Glutamatergic neuron (in vitro differentiated cells): ENCODE results near the gene UTRN. TPM values are rescaled to one million over a fixed set of nuclear protein-coding genes. Genes with fewer than 3 reads are reported as not detected.

ENCODE experiments used
- DNase-seq: peaks from one replicate; pipeline ENCODE4 v3.0.0; 2022
- H3K27ac Mint-ChIP-seq: one replicate; pipeline ENCODE4 v1.8.0; 2020; ENCODE audit warnings: mild to moderate bottlenecking, mixed read lengths, inconsistent platforms; ENCODE audit not compliant: unreplicated experiment
- H3K27me3 Mint-ChIP-seq: one replicate; pipeline ENCODE4 v1.8.0; 2020; ENCODE audit warnings: mild to moderate bottlenecking, moderate library complexity, mixed read lengths, inconsistent platforms; ENCODE audit not compliant: unreplicated experiment
- H3K36me3 Mint-ChIP-seq: one replicate; pipeline ENCODE4 v1.8.0; 2020; ENCODE audit warnings: mild to moderate bottlenecking, mixed read lengths, inconsistent platforms; ENCODE audit not compliant: unreplicated experiment
- H3K4me1 Mint-ChIP-seq: one replicate; pipeline ENCODE4 v1.8.0; 2020; ENCODE audit warnings: mild to moderate bottlenecking, low read depth, mixed read lengths, inconsistent platforms; ENCODE audit not compliant: unreplicated experiment
- H3K4me3 Mint-ChIP-seq: one replicate; pipeline ENCODE4 v1.8.0; 2020; ENCODE audit warnings: mild to moderate bottlenecking, mixed read lengths, inconsistent platforms; ENCODE audit not compliant: unreplicated experiment
- H3K9me3 Mint-ChIP-seq: one replicate; pipeline ENCODE4 v1.8.0; 2020; ENCODE audit warnings: mild to moderate bottlenecking, moderate library complexity, mixed read lengths, inconsistent platforms; ENCODE audit not compliant: unreplicated experiment
- CTCF ChIP-seq: fragments of 200-600 bp; sonication (generic); IDR thresholded peaks from one replicate; pipeline ENCODE4 v1.5.0; 2021; ENCODE audit not compliant: partially characterized antibody, unreplicated experiment
- total RNA-seq: library from RNA; stranded (reverse); fragmentation: NEBNext Ultra II Directional; extraction: Animal tissue kit (Norgen Biotek cat#: 25700); gene quantifications from one replicate; pipeline ENCODE4 v1.2.1, GENCODE V29; 2021; ENCODE audit not compliant: unreplicated experiment

Gene UTRN
- total RNA-seq, 1 donor from 2014 or later: 24.3 TPM

DNA sequence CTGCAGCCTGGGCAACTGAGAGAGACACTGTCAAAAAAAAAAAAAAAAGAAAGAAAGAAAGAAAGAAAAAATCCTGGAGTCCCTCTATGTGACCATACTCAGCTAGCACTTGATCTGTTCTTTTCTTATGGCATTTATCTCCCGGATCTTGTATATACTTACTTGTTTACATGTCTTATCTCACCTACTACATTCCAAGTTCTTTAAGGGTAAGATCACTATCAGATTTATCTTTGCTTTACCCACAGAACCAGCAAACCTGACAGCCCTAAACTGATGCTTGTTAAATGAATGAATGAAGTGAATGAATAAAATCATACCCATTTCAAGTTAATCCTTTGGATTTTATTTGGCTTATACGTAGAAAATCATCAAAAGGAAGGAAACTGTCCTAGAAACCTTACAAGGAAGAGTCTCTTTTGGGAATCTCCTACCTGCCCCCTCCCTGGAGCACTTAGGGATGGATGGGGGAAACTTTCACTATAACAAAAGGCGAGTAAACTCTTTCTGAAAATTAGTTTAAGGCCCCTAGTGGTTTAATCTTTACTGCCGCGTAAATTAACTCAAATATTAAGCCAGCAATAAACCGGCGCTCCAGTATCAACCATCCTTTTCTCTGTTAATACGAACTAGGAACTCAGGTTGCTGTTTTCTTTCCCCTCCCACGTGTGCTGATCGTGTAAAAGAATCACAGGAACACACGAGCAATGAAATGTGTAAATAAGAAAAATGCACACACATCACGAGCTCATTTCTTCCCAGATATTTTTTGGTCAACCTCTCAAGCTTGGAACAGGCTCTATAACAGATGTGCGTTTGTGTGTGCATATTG, 1.3 kb upstream of the UTRN start:
- peaks cover 4% of the 10 kb centered on the region for H3K9me3 Mint-ChIP-seq
- peaks cover 5% of the 10 kb centered on the region for H3K27me3 Mint-ChIP-seq

DNA sequence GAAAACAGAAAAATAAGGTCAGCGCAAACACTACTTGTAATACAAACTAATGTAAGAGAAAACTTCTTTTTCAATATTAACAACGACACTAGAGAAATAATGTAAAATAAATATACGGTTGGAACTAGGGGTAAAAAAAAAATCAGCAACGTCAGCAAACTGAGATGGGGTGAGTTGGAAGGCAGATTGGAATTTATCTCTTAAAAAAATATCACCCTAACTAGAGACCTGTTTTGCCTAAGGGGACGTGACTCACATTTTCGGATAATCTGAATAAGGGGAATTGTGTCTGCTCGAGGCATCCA, 705 bp upstream of the UTRN start:
- no peak for TF ChIP-seq CTCF

More for the DNA sequence above, 1.3 kb upstream of the UTRN start:
- no peak for DNase-seq
- no peak for TF ChIP-seq CTCF
- Mint-ChIP-seq H3K4me3 (peak overlapping the region; percentile 87), H3K4me1 (peaks cover 5% of the 10 kb centered on the region), H3K27ac (no peak overlapping the region), H3K36me3 (peaks cover 4% of the 10 kb centered on the region)

GRCh38 chr6:144285548-144285797, 338 bp downstream of the UTRN start:
- no peak for TF ChIP-seq CTCF
- no peak for DNase-seq
- peaks cover 4% of the 10 kb centered on the region for H3K9me3 Mint-ChIP-seq
- peaks cover 5% of the 10 kb centered on the region for H3K4me1 Mint-ChIP-seq
- peak overlapping the region; percentile 98 for H3K4me3 Mint-ChIP-seq
- H3K27me3 Mint-ChIP-seq: peaks cover 7% of the 10 kb centered on the region
- H3K27ac Mint-ChIP-seq: peak overlapping the region; percentile 38
- H3K36me3 Mint-ChIP-seq: peaks cover 4% of the 10 kb centered on the region

More for the DNA sequence above, 705 bp upstream of the UTRN start:
- no peak overlapping the region for H3K27ac Mint-ChIP-seq
- H3K4me1 Mint-ChIP-seq: peaks cover 5% of the 10 kb centered on the region
- H3K27me3 Mint-ChIP-seq: peaks cover 7% of the 10 kb centered on the region
- no peak for DNase-seq
- peaks cover 4% of the 10 kb centered on the region for H3K9me3 Mint-ChIP-seq
- H3K36me3 Mint-ChIP-seq: peaks cover 4% of the 10 kb centered on the region
- peak overlapping the region; percentile 87 for H3K4me3 Mint-ChIP-seq

- no peak for TF ChIP-seq CTCF
- Mint-ChIP-seq H3K4me1 (peaks cover 5% of the 10 kb centered on the region), H3K4me3 (peak overlapping the region; percentile 98), H3K27ac (peak overlapping the region; percentile 38), H3K36me3 (peaks cover 4% of the 10 kb centered on the region), H3K9me3 (peaks cover 4% of the 10 kb centered on the region), H3K27me3 (peaks cover 7% of the 10 kb centered on the region)
- DNase-seq: peak; percentile 60
These were observed 815 bp downstream of the UTRN start for GRCh38 chr6:144285798-144286502.
